Measurements from ENCODE around the gene PBRM1. TPM values are rescaled to one million over a fixed set of nuclear protein-coding genes. Genes with fewer than 3 reads are reported as not detected.
A peak's percentile ranks its signal among the peaks of the same experiment; 100 is the strongest.

PBRM1 gene
- total RNA-seq, 1 donor from 2014 or later, result 78.3 TPM

GRCh38 chr3:52688266-52688665, 2.6 kb upstream of the PBRM1 start:
- H3K4me3 Mint-ChIP-seq (ENCODE audit: unreplicated experiment), result no peak overlapping the region
- TF ChIP-seq, protein P1, sequence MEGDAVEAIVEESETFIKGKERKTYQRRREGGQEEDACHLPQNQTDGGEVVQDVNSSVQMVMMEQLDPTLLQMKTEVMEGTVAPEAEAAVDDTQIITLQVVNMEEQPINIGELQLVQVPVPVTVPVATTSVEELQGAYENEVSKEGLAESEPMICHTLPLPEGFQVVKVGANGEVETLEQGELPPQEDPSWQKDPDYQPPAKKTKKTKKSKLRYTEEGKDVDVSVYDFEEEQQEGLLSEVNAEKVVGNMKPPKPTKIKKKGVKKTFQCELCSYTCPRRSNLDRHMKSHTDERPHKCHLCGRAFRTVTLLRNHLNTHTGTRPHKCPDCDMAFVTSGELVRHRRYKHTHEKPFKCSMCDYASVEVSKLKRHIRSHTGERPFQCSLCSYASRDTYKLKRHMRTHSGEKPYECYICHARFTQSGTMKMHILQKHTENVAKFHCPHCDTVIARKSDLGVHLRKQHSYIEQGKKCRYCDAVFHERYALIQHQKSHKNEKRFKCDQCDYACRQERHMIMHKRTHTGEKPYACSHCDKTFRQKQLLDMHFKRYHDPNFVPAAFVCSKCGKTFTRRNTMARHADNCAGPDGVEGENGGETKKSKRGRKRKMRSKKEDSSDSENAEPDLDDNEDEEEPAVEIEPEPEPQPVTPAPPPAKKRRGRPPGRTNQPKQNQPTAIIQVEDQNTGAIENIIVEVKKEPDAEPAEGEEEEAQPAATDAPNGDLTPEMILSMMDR (IDR thresholded peaks at IDR 0.05), result no peak

DNA sequence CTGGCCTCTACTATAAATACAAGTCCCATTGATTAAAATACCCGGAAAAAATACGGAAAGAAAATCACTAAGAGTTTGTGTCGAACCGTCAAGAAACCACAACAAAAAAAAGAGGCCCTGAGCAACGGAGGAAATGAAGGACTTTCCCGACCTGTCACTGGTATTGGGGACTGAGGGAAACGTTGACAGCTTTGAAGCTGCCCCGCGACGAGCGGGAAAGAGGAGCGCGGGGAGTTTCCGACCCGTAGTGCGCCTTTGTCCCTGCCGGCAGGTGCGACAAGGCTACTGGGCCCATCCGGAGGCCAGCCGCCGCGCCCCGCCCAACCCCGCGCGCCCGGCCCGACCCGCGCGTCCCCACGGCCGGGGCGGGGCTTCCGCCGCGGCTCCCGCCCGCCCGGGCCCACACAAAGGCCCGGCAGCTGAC, 416 bp downstream of the PBRM1 start:
- no peaks in the 10 kb centered on the region for H3K9me3 Mint-ChIP-seq (ENCODE audit: unreplicated experiment)
- H3K4me1 Mint-ChIP-seq (ENCODE audit: unreplicated experiment), result peaks cover 46% of the 10 kb centered on the region
- H3K27ac Mint-ChIP-seq (ENCODE audit: unreplicated experiment), result peak overlapping the region; percentile 94
- H3K27me3 Mint-ChIP-seq (ENCODE audit: unreplicated experiment), result no peaks in the 10 kb centered on the region
- peak; percentile 91 for DNase-seq (ENCODE audit: extremely low spot score, unreplicated experiment)
- peak overlapping the region; percentile 90 for H3K4me3 Mint-ChIP-seq (ENCODE audit: unreplicated experiment)
- TF ChIP-seq, protein P1 (IDR thresholded peaks at IDR 0.05), result no peak
- peaks cover 22% of the 10 kb centered on the region for H3K36me3 Mint-ChIP-seq (ENCODE audit: unreplicated experiment)

More at GRCh38 chr3:52688266-52688665, 2.6 kb upstream of the PBRM1 start:
- Mint-ChIP-seq H3K27me3 (ENCODE audit: unreplicated experiment) (no peaks in the 10 kb centered on the region), H3K36me3 (ENCODE audit: unreplicated experiment) (peaks cover 36% of the 10 kb centered on the region), H3K4me1 (ENCODE audit: unreplicated experiment) (peaks cover 28% of the 10 kb centered on the region), H3K9me3 (ENCODE audit: unreplicated experiment) (no peaks in the 10 kb centered on the region), H3K27ac (ENCODE audit: unreplicated experiment) (peak overlapping the region; percentile 18)
- no peak for DNase-seq (ENCODE audit: extremely low spot score, unreplicated experiment)

DNA sequence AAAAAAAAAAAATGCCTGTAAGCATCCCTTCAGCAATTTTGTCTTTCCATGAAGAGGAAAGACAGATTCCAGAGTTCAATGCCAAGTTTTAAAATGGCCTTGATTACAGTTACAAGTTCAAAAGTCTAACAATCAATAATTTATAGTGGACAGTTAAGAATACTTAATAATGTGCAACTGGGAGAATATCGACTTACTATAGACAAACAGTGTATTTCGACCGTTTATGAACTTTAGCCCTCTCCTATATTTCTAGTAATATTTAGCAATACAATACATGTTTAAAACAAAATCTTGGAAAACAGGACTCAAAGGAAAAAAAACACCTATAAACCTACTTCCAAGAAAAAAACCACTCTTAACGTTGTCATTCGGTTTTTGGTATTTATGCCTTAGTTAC, 1.5 kb downstream of the PBRM1 start:
- H3K4me3 Mint-ChIP-seq (ENCODE audit: unreplicated experiment), result peak overlapping the region; percentile 90
- H3K27me3 Mint-ChIP-seq (ENCODE audit: unreplicated experiment), result no peaks in the 10 kb centered on the region
- H3K4me1 Mint-ChIP-seq (ENCODE audit: unreplicated experiment), result peaks cover 51% of the 10 kb centered on the region
- DNase-seq (ENCODE audit: extremely low spot score, unreplicated experiment), result no peak
- no peaks in the 10 kb centered on the region for H3K9me3 Mint-ChIP-seq (ENCODE audit: unreplicated experiment)
- peaks cover 27% of the 10 kb centered on the region for H3K36me3 Mint-ChIP-seq (ENCODE audit: unreplicated experiment)
- TF ChIP-seq, protein P1 (IDR thresholded peaks at IDR 0.05), result no peak
- peak overlapping the region; percentile 94 for H3K27ac Mint-ChIP-seq (ENCODE audit: unreplicated experiment)

DNA sequence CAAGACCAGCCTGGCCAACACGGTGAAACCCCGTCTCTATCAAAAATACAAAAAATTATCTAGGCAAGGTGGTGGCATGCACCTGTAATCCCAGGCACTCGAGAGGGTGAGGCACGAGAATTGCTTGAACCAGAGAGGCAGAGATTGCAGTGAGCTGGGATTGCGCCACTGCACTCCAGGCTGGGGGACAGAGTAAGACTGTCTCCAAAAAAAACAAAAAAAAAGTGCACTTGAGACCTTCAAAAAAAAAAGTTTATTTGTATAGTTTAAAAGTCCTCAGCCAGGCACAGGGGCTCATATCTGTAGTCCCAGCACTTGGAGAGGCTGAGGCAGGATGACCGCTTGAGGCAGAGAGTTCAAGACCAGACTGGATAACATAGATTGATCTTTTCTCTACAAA, 2.1 kb downstream of the PBRM1 start:
- no peaks in the 10 kb centered on the region for H3K9me3 Mint-ChIP-seq (ENCODE audit: unreplicated experiment)
- H3K4me3 Mint-ChIP-seq (ENCODE audit: unreplicated experiment), result peak overlapping the region; percentile 59
- peaks cover 28% of the 10 kb centered on the region for H3K36me3 Mint-ChIP-seq (ENCODE audit: unreplicated experiment)
- TF ChIP-seq, protein P1 (IDR thresholded peaks at IDR 0.05), result no peak
- peak overlapping the region; percentile 94 for H3K27ac Mint-ChIP-seq (ENCODE audit: unreplicated experiment)
- no peaks in the 10 kb centered on the region for H3K27me3 Mint-ChIP-seq (ENCODE audit: unreplicated experiment)
- H3K4me1 Mint-ChIP-seq (ENCODE audit: unreplicated experiment), result peaks cover 56% of the 10 kb centered on the region
- no peak for DNase-seq (ENCODE audit: extremely low spot score, unreplicated experiment)

GRCh38 chr3:52682016-52682415, 3.7 kb downstream of the PBRM1 start:
- H3K36me3 Mint-ChIP-seq (ENCODE audit: unreplicated experiment), result peaks cover 29% of the 10 kb centered on the region
- peak overlapping the region; percentile 10 for H3K4me3 Mint-ChIP-seq (ENCODE audit: unreplicated experiment)
- DNase-seq (ENCODE audit: extremely low spot score, unreplicated experiment), result no peak
- peaks cover 52% of the 10 kb centered on the region for H3K4me1 Mint-ChIP-seq (ENCODE audit: unreplicated experiment)
- H3K9me3 Mint-ChIP-seq (ENCODE audit: unreplicated experiment), result no peaks in the 10 kb centered on the region
- H3K27me3 Mint-ChIP-seq (ENCODE audit: unreplicated experiment), result no peaks in the 10 kb centered on the region
- peak overlapping the region; percentile 85 for H3K27ac Mint-ChIP-seq (ENCODE audit: unreplicated experiment)
- TF ChIP-seq, protein P1 (IDR thresholded peaks at IDR 0.05), result peak; percentile 23
